Measurements from ENCODE around the gene CHPT1. TPM values are rescaled to one million over a fixed set of nuclear protein-coding genes. Genes with fewer than 3 reads are reported as not detected.
A peak's percentile ranks its signal among the peaks of the same experiment; 100 is the strongest.

The CHPT1 gene
- total RNA-seq, 1 donor = 24.6 TPM

DNA sequence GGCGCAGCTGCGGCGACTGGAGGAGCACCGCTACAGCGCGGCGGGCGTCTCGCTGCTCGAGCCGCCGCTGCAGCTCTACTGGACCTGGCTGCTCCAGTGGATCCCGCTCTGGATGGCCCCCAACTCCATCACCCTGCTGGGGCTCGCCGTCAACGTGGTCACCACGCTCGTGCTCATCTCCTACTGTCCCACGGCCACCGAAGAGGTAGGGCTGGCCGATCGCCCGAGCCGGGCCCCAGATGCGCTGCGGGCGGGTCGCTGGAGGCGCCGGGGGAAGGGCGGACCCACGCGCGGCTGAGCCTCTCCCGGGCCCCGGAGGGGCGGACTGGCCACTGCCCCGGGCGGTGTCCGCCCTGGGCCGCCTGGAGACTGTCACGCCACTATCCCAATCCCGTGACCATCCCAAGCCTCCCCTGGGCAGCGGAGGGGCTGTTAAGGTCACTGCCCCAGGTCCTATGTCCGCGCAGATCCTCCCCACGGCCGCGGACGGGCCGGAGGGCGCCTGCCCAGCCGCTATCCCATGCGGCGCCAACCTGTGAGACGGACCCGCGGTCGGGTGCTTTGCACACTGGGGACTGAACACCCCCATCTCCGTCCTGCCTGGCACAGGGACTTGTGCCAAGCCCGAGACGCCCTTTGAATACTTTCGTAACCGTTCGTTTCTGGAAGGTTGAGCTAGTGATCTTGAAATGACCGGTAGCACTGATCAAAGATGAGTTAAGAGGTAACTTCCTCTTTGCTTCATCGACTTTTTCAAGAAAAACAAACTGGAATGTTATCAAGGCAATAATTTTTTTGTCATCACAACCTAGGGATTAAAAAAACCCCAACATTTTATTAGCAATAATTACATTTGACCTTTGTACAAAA lies 725 bp downstream of the CHPT1 start:
- Histone ChIP-seq H3K27ac (ENCODE audit: low read depth, low read length) (peak overlapping the region; percentile 51), H3K27me3 (ENCODE audit: insufficient read depth, low read length) (no peaks in the 10 kb centered on the region), H3K36me3 (ENCODE audit: insufficient read depth, low read length) (no peaks in the 10 kb centered on the region), H4K20me1 (ENCODE audit: insufficient read depth, low read length) (no peaks in the 10 kb centered on the region), H3K79me2 (ENCODE audit: insufficient read depth, low read length) (peaks cover 54% of the 10 kb centered on the region), H3K4me3 (ENCODE audit: insufficient read depth, low read length) (peak overlapping the region; percentile 83), H2AFZ (ENCODE audit: low read length) (peak overlapping the region; percentile 91), H3K9me3 (ENCODE audit: low read depth, low read length) (no peaks in the 10 kb centered on the region), H3K4me1 (ENCODE audit: insufficient read depth, low read length) (peaks cover 6% of the 10 kb centered on the region), H3K4me2 (ENCODE audit: insufficient read depth, low read length) (peak overlapping the region; percentile 74)
- peak; percentile 92 for DNase-seq (ENCODE audit: insufficient read length, low spot score, missing footprints)
- no peak for TF ChIP-seq CTCF (IDR thresholded peaks at IDR 0.05; ENCODE audit: extremely low read depth, low read depth, low read length)

- no peaks in the 10 kb centered on the region for H3K27me3 ChIP-seq (ENCODE audit: insufficient read depth, low read length)
- peak overlapping the region; percentile 83 for H3K4me3 ChIP-seq (ENCODE audit: insufficient read depth, low read length)
- no peak overlapping the region for H3K27ac ChIP-seq (ENCODE audit: low read depth, low read length)
- H3K4me1 ChIP-seq (ENCODE audit: insufficient read depth, low read length) = peaks cover 6% of the 10 kb centered on the region
- H4K20me1 ChIP-seq (ENCODE audit: insufficient read depth, low read length) = no peaks in the 10 kb centered on the region
- no peaks in the 10 kb centered on the region for H3K9me3 ChIP-seq (ENCODE audit: low read depth, low read length)
- DNase-seq (ENCODE audit: insufficient read length, low spot score, missing footprints) = peak; percentile 87
- H3K4me2 ChIP-seq (ENCODE audit: insufficient read depth, low read length) = peak overlapping the region; percentile 74
- H3K36me3 ChIP-seq (ENCODE audit: insufficient read depth, low read length) = no peaks in the 10 kb centered on the region
- peaks cover 61% of the 10 kb centered on the region for H3K79me2 ChIP-seq (ENCODE audit: insufficient read depth, low read length)
- H2AFZ ChIP-seq (ENCODE audit: low read length) = peak overlapping the region; percentile 91
- peak; percentile 29 for TF ChIP-seq CTCF (IDR thresholded peaks at IDR 0.05; ENCODE audit: extremely low read depth, low read depth, low read length)
Observed at GRCh38 chr12:101698800-101699347, 1.4 kb downstream of the CHPT1 start.

DNA sequence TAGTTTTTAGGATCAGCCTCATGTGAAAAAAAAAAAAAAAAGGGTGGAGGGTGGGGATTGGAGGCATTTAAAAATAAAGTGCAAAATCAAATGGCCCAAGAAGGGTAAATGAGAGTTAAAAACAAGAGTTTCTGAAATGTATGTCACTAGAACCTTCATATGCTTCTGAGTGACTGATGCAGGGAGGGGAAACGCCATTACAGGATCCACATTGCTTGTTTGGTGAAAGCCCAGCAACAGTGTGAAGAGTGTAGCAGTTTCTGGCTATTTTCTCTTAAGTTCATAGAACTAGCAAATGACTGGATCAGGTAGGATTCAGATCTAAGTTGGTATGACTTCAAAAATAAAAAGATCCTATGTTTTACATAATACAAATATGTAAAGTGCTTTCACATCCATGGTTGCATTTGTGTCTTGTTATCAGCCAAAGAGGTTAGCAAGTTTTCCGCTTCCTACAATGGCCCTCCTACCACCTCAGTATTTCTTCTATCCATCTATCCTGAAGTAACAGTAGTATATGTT lies 2.9 kb downstream of the CHPT1 start:
- TF ChIP-seq CTCF (IDR thresholded peaks at IDR 0.05; ENCODE audit: extremely low read depth, low read depth, low read length) = no peak
- H3K4me1 ChIP-seq (ENCODE audit: insufficient read depth, low read length) = peaks cover 6% of the 10 kb centered on the region
- no peaks in the 10 kb centered on the region for H3K36me3 ChIP-seq (ENCODE audit: insufficient read depth, low read length)
- H3K79me2 ChIP-seq (ENCODE audit: insufficient read depth, low read length) = peaks cover 62% of the 10 kb centered on the region
- H3K4me2 ChIP-seq (ENCODE audit: insufficient read depth, low read length) = no peak overlapping the region
- H3K9me3 ChIP-seq (ENCODE audit: low read depth, low read length) = no peaks in the 10 kb centered on the region
- H3K4me3 ChIP-seq (ENCODE audit: insufficient read depth, low read length) = no peak overlapping the region
- no peak overlapping the region for H3K27ac ChIP-seq (ENCODE audit: low read depth, low read length)
- DNase-seq (ENCODE audit: insufficient read length, low spot score, missing footprints) = peak; percentile 69
- H3K27me3 ChIP-seq (ENCODE audit: insufficient read depth, low read length) = no peaks in the 10 kb centered on the region
- no peaks in the 10 kb centered on the region for H4K20me1 ChIP-seq (ENCODE audit: insufficient read depth, low read length)
- no peak overlapping the region for H2AFZ ChIP-seq (ENCODE audit: low read length)

DNA sequence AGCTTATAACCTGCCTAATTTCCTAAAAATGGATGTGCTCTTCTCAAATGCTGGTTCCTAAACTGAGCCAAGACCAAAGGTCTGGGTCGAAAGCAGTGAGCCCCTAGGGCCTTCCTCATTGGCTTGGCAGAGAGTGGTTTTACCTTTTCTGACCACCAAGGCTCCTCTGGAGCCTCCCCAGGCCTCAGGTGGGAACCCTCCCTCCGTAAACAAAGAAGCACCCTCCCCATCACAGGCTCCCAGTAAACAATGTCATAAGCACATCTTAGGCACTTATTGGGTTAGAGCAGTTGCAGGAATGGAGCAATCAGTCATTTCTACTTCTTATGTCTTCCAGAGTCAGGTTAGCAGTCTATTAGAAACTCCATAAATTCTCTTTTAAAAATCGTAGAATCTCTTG lies 6.0 kb downstream of the CHPT1 start:
- Histone ChIP-seq H3K27me3 (ENCODE audit: insufficient read depth, low read length) (no peaks in the 10 kb centered on the region), H3K4me2 (ENCODE audit: insufficient read depth, low read length) (no peak overlapping the region), H3K4me1 (ENCODE audit: insufficient read depth, low read length) (peaks cover 5% of the 10 kb centered on the region), H3K79me2 (ENCODE audit: insufficient read depth, low read length) (peaks cover 66% of the 10 kb centered on the region), H2AFZ (ENCODE audit: low read length) (no peak overlapping the region), H3K36me3 (ENCODE audit: insufficient read depth, low read length) (no peaks in the 10 kb centered on the region), H3K27ac (ENCODE audit: low read depth, low read length) (no peak overlapping the region), H3K4me3 (ENCODE audit: insufficient read depth, low read length) (no peak overlapping the region), H3K9me3 (ENCODE audit: low read depth, low read length) (no peaks in the 10 kb centered on the region), H4K20me1 (ENCODE audit: insufficient read depth, low read length) (no peaks in the 10 kb centered on the region)
- TF ChIP-seq CTCF (IDR thresholded peaks at IDR 0.05; ENCODE audit: extremely low read depth, low read depth, low read length) = no peak
- peak; percentile 64 for DNase-seq (ENCODE audit: insufficient read length, low spot score, missing footprints)

Measured in osteoblast (primary cell).